Common myeloid progenitor, CD34-positive (primary cell): ENCODE results near the gene KDM2A.

Experiments used
- CTCF ChIA-PET: fragments of 350-600 bp; sonication (Branson Sonifier 250); formaldehyde crosslinking; loops from one replicate; lab custom pipeline; 2021; ENCODE audit warnings: antibody characterized with exemption; lab: Charles Lee
- POLR2A ChIA-PET: fragments of 350-600 bp; sonication (Branson Sonifier 250); formaldehyde crosslinking; loops from one replicate; lab custom pipeline; 2021; ENCODE audit warnings: antibody characterized with exemption; lab: Charles Lee
- DNase-seq, 3 donors: peaks; one replicate each; pipeline versions ENCODE4 v3.0.0 to v3.0.0-alpha.2; 2013
- H3K27ac ChIP-seq, 2 experiments: 1 replicate in 1 of 2; 2 replicates in 1 of 2; pipeline ENCODE4 v1.7.0; 2013; ENCODE audit warnings: inconsistent platforms in 2 of 2, low read length in 2 of 2, mild to moderate bottlenecking in 2 of 2, low read depth in 1 of 2, moderate library complexity in 1 of 2; ENCODE audit not compliant: severe bottlenecking in 2 of 2, insufficient read depth in 1 of 2, poor library complexity in 1 of 2
- H3K27me3 ChIP-seq, 5 experiments: replicated peaks in 2 of 5; 1 replicate in 3 of 5; 2 replicates in 2 of 5; pipeline versions ENCODE4 v1.6.1 to v1.7.0; 2013; ENCODE audit warnings: low read length in 4 of 5, mild to moderate bottlenecking in 2 of 5, moderate library complexity in 2 of 5, inconsistent platforms in 1 of 5; ENCODE audit not compliant: insufficient read depth in 5 of 5, control insufficient read depth in 4 of 5
- H3K36me3 ChIP-seq, 4 experiments: 1 replicate in 2 of 4; 2 replicates in 2 of 4; pipeline versions ENCODE4 v1.6.1 to v1.7.0; 2013; ENCODE audit warnings: low read length in 3 of 4, control low read depth in 1 of 4, mild to moderate bottlenecking in 1 of 4; ENCODE audit not compliant: control insufficient read depth in 4 of 4, insufficient read depth in 4 of 4
- H3K4me1 ChIP-seq, 4 experiments: 1 replicate in 3 of 4; 2 replicates in 1 of 4; pipeline versions ENCODE4 v1.6.1 to v1.7.1; 2013; ENCODE audit warnings: low read length in 3 of 4, mild to moderate bottlenecking in 3 of 4, control low read depth in 1 of 4, inconsistent platforms in 1 of 4, moderate library complexity in 1 of 4; ENCODE audit not compliant: control insufficient read depth in 4 of 4, insufficient read depth in 4 of 4; ENCODE audit errors: control extremely low read depth in 1 of 4
- H3K4me3 ChIP-seq, 7 experiments: 1 replicate in 4 of 7; 2 replicates in 3 of 7; pipeline versions ENCODE4 v1.5.1 to v1.7.0; 2013; ENCODE audit warnings: mild to moderate bottlenecking in 7 of 7, low read length in 6 of 7, moderate library complexity in 6 of 7, inconsistent platforms in 2 of 7, low read depth in 2 of 7, control low read depth in 1 of 7; ENCODE audit not compliant: insufficient read depth in 4 of 7, control insufficient read depth in 1 of 7; ENCODE audit errors: extremely low read depth in 1 of 7
- H3K9me3 ChIP-seq, 5 experiments: 1 replicate in 4 of 5; 2 replicates in 1 of 5; pipeline versions ENCODE4 v1.6.1 to v1.7.1; 2013; ENCODE audit warnings: low read length in 4 of 5, mild to moderate bottlenecking in 2 of 5, inconsistent platforms in 1 of 5, low read depth in 1 of 5, moderate library complexity in 1 of 5; ENCODE audit not compliant: control insufficient read depth in 4 of 5, insufficient read depth in 2 of 5; ENCODE audit errors: control extremely low read depth in 1 of 5
- WGBS: methylation state at CpG from one replicate; pipeline ENCODE4 v1.1.5; 2013; ENCODE audit not compliant: insufficient coverage; 5-methylcytosine and 5-hydroxymethylcytosine counted together

The KDM2A gene

DNA sequence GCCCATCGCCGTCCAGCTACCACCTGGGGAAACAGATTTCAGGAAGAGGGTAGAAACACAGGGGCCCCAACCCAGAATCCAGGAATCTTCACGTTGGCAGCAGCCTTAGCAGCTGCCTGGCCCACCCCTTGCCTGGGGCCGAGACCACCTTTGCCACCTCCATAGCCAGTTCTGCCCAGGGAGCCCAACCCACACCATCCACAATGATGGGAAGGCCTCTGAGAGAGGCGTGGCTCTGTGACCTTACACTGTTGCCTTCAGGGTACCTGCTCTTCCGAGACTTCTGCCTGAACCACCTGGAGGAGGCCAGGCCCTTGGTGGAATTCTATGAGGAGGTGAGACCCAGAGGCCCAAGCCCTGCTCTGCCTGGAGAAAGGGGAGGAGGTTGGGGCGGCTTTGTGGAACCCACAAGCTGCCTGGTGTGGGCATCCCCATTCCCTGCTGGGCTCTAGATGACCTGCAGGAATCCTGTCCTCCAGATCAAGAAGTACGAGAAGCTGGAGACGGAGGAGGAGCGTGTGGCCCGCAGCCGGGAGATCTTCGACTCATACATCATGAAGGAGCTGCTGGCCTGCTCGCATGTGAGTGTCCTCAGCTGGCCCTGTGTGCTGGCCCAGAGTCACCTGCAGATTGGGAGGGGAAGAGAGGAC, 160.0 kb downstream of the KDM2A start:
- H3K4me1 ChIP-seq: peaks cover 5 to 99% (median 98%) of the 10 kb centered on the region in 4 experiments
- WGBS: 87% methylated on average over 12 of the region's 14 CpGs

GRCh38 chr11:67279589-67280340, 160.7 kb downstream of the KDM2A start:
- WGBS: 77% methylated on average over 11 of the region's 17 CpGs
- Histone ChIP-seq H3K36me3 (peaks cover 7 to 85% (median 62%) of the 10 kb centered on the region in 4 experiments), H3K27ac (peak overlapping the region; percentile 96 to 97), H3K4me1 (peaks cover 2 to 99% (median 98%) of the 10 kb centered on the region in 4 experiments), H3K27me3 (no peaks in the 10 kb centered on the region), H3K9me3 (no peaks in the 10 kb centered on the region), H3K4me3 (peak overlapping the region in 3 of 7 experiments; percentile 19 to 33 (median 23))
- CTCF ChIA-PET: interaction anchor here (0.9 to 8.9 kb wide), 6 partner anchors 8 to 39 kb away, joined by 3 to 70 read pairs (median 34); partner anchors contain the start of gene ANKRD13D
- DNase-seq: no peak
- POLR2A ChIA-PET: interaction anchor here (0.6 to 5.9 kb wide), 4 partner anchors 9 to 38 kb away, joined by 3 to 211 read pairs (median 31); partner anchors contain the start of genes ANKRD13D and GRK2

More for the DNA sequence above, 160.0 kb downstream of the KDM2A start:
- CTCF ChIA-PET: interaction anchor here (2.3 to 8.9 kb wide), 4 partner anchors 9 to 16 kb away, joined by 6 to 70 read pairs (median 66); partner anchors contain the start of gene ANKRD13D
- H3K36me3 ChIP-seq: peaks cover 9 to 87% (median 58%) of the 10 kb centered on the region in 4 experiments
- H3K27me3 ChIP-seq: no peaks in the 10 kb centered on the region
- DNase-seq: no peak
- POLR2A ChIA-PET: interaction anchor here (0.6 to 5.9 kb wide), 4 partner anchors 8 to 38 kb away, joined by 3 to 211 read pairs (median 31); partner anchors contain the start of genes ANKRD13D and GRK2
- H3K9me3 ChIP-seq: no peaks in the 10 kb centered on the region
- peak overlapping the region in 4 of 7 experiments; percentile 19 to 69 (median 44) for H3K4me3 ChIP-seq
- H3K27ac ChIP-seq: peak overlapping the region; percentile 96 to 97

GRCh38 chr11:67280341-67280787, 161.3 kb downstream of the KDM2A start:
- peaks cover 0 to 99% (median 98%) of the 10 kb centered on the region in 4 experiments for H3K4me1 ChIP-seq
- ChIA-PET CTCF (interaction anchor here (0.9 to 6.5 kb wide), 4 partner anchors 10 to 38 kb away, joined by 3 to 63 read pairs (median 4); no protein-coding TSS in a partner anchor), POLR2A (interaction anchor here (1.2 to 5.9 kb wide), 3 partner anchors 8 to 12 kb away, joined by 4 to 211 read pairs (median 58); partner anchors contain the start of genes ANKRD13D and GRK2)
- no peaks in the 10 kb centered on the region for H3K27me3 ChIP-seq
- H3K4me3 ChIP-seq: peak overlapping the region in 1 of 7 experiments; percentile 19
- H3K9me3 ChIP-seq: no peaks in the 10 kb centered on the region
- H3K36me3 ChIP-seq: peaks cover 7 to 85% (median 65%) of the 10 kb centered on the region in 4 experiments
- peak in 1 of 3 donors; percentile 61 for DNase-seq
- peak overlapping the region; percentile 96 to 97 for H3K27ac ChIP-seq
- 26% methylated on average over 10 of the region's 13 CpGs for WGBS

DNA sequence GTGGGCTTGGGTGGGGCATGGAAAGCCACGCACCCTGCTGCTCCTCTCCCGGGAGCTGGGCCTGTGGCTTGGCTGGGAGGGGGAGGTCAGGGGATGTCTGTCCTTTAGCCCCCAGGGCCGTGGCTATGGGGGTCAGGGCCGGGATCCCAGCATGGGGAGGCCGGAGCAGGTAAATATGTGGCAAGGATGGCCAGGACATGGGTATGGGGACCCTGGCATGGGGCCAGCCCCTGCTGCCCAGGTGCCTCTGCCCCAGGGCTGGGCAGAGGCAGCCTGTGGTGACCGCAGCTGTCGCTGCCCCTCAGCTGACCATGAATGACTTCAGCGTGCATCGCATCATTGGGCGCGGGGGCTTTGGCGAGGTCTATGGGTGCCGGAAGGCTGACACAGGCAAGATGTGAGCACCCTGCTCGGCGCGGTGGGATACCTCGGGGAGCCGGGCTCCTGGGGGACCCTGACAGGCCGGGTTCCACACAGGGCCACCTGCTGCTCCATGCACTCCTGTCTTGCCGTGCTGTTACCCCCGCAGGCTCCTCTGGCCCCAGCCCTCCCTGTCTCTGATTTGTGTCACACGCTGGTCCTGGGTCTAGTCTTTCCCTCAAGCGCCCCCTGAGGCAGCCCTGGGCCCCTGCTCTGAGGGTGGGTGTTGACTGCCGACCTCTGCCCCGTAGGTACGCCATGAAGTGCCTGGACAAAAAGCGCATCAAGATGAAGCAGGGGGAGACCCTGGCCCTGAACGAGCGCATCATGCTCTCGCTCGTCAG, 161.9 kb downstream of the KDM2A start:
- no peaks in the 10 kb centered on the region for H3K9me3 ChIP-seq
- H3K4me3 ChIP-seq: no peak overlapping the region
- peaks cover 0 to 99% (median 98%) of the 10 kb centered on the region in 4 experiments for H3K4me1 ChIP-seq
- H3K36me3 ChIP-seq: peaks cover 7 to 85% (median 64%) of the 10 kb centered on the region in 4 experiments
- H3K27ac ChIP-seq: peak overlapping the region; percentile 96 to 97
- WGBS: 97% methylated on average over 31 of the region's 31 CpGs
- ChIA-PET POLR2A (interaction anchor here (4.8 to 5.9 kb wide), 2 partner anchors 8 to 13 kb away, joined by 58 to 211 read pairs; partner anchors contain the start of genes ANKRD13D and GRK2), CTCF (interaction anchor here (1.0 to 6.5 kb wide), 3 partner anchors 10 to 19 kb away, joined by 3 to 63 read pairs (median 4); no protein-coding TSS in a partner anchor)
- no peaks in the 10 kb centered on the region for H3K27me3 ChIP-seq
- no peak for DNase-seq

GRCh38 chr11:67281552-67282150, 162.6 kb downstream of the KDM2A start:
- Histone ChIP-seq H3K36me3 (peaks cover 7 to 89% (median 67%) of the 10 kb centered on the region in 4 experiments), H3K27me3 (no peaks in the 10 kb centered on the region), H3K27ac (peak overlapping the region; percentile 96 to 97), H3K4me1 (peaks cover 0 to 99% (median 98%) of the 10 kb centered on the region in 4 experiments), H3K9me3 (no peaks in the 10 kb centered on the region), H3K4me3 (no peak overlapping the region)
- no peak for DNase-seq
- ChIA-PET POLR2A (interaction anchor here (1.2 to 1.4 kb wide), 2 partner anchors 12 to 36 kb away, joined by 3 to 5 read pairs; no protein-coding TSS in a partner anchor), CTCF (interaction anchor here (1.4 to 6.5 kb wide), 2 partner anchors 11 to 18 kb away, joined by 3 to 63 read pairs; no protein-coding TSS in a partner anchor)
- 93% methylated on average over 25 of the region's 27 CpGs for WGBS
